ENCODE results near the gene TOMM34. TPM values are rescaled to one million over a fixed set of nuclear protein-coding genes. Genes with fewer than 3 reads are reported as not detected.

Gene TOMM34
- total and polyA plus RNA-seq, 2 of the 13 experiments (the other 11 are each of a cell fraction or from before 2014, with no cell fraction given), result 36.2 to 52.0 TPM

- TF ChIP-seq ZNF670 (CRISPR knock-in tag; IDR thresholded peaks at IDR 0.05; ENCODE audit: borderline replicate concordance) (no peak; the same call in none of the 2 replicates), ZNF841 (CRISPR knock-in tag; IDR thresholded peaks at IDR 0.05; ENCODE audit: borderline replicate concordance) (no peak), HOXD1 (CRISPR knock-in tag; IDR thresholded peaks at IDR 0.05) (peak; percentile 95; the same call in 1 of the 2 replicates), MTA3 (CRISPR knock-in tag; IDR thresholded peaks at IDR 0.05) (no peak), ETV6 (CRISPR knock-in tag; conservative IDR thresholded peaks at IDR 0.05) (peak; percentile 56; the same call in 1 of the 2 replicates), AGO2 (optimal IDR thresholded peaks at IDR 0.05; ENCODE audit: low read depth, low read length) (peak; percentile 77), KAT8 (CRISPR knock-in tag; IDR thresholded peaks at IDR 0.05) (peak; percentile 99), ZSCAN22 (CRISPR knock-in tag; IDR thresholded peaks at IDR 0.05) (no peak), EHMT2 (IDR thresholded peaks at IDR 0.05; ENCODE audit: borderline replicate concordance, low read depth, low read length) (no peak), HIC2 (CRISPR knock-in tag; IDR thresholded peaks at IDR 0.05; ENCODE audit: low read depth) (peak; percentile 42), ZNF121 (CRISPR knock-in tag; IDR thresholded peaks at IDR 0.05) (no peak; the same call in 1 of the 2 replicates), NFATC3 (CRISPR knock-in tag; IDR thresholded peaks at IDR 0.05) (peak; percentile 99), PTBP1 (IDR thresholded peaks at IDR 0.05; ENCODE audit: low read depth, low read length, poor library complexity, severe bottlenecking) (peak; percentile 85), NPAS2 (CRISPR knock-in tag; IDR thresholded peaks at IDR 0.05; ENCODE audit: borderline replicate concordance) (no peak), ZNF451 (CRISPR knock-in tag; IDR thresholded peaks at IDR 0.05) (peak; percentile 86), HNF1B (CRISPR knock-in tag; IDR thresholded peaks at IDR 0.05) (peak; percentile 99), ZNF619 (CRISPR knock-in tag; IDR thresholded peaks at IDR 0.05) (peak; percentile 97; the same call in 1 of the 2 replicates), TBL1XR1 (IDR thresholded peaks at IDR 0.05; ENCODE audit: borderline replicate concordance, low read length, partially characterized antibody) (no peak), ZFY (CRISPR knock-in tag; IDR thresholded peaks at IDR 0.05) (peak; percentile 88), ZNF883 (CRISPR knock-in tag; IDR thresholded peaks at IDR 0.05; ENCODE audit: not compliant biosample characterization) (peak; percentile 99)
- TF ChIP-seq, protein P1, sequence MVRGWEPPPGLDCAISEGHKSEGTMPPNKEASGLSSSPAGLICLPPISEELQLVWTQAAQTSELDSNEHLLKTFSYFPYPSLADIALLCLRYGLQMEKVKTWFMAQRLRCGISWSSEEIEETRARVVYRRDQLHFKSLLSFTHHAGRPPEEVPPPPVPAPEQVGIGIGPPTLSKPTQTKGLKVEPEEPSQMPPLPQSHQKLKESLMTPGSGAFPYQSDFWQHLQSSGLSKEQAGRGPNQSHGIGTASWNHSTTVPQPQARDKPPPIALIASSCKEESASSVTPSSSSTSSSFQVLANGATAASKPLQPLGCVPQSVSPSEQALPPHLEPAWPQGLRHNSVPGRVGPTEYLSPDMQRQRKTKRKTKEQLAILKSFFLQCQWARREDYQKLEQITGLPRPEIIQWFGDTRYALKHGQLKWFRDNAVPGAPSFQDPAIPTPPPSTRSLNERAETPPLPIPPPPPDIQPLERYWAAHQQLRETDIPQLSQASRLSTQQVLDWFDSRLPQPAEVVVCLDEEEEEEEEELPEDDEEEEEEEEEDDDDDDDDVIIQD (CRISPR knock-in tag; IDR thresholded peaks at IDR 0.05; ENCODE audit: low read depth), result peak; percentile 78
- TF ChIP-seq, protein P2, sequence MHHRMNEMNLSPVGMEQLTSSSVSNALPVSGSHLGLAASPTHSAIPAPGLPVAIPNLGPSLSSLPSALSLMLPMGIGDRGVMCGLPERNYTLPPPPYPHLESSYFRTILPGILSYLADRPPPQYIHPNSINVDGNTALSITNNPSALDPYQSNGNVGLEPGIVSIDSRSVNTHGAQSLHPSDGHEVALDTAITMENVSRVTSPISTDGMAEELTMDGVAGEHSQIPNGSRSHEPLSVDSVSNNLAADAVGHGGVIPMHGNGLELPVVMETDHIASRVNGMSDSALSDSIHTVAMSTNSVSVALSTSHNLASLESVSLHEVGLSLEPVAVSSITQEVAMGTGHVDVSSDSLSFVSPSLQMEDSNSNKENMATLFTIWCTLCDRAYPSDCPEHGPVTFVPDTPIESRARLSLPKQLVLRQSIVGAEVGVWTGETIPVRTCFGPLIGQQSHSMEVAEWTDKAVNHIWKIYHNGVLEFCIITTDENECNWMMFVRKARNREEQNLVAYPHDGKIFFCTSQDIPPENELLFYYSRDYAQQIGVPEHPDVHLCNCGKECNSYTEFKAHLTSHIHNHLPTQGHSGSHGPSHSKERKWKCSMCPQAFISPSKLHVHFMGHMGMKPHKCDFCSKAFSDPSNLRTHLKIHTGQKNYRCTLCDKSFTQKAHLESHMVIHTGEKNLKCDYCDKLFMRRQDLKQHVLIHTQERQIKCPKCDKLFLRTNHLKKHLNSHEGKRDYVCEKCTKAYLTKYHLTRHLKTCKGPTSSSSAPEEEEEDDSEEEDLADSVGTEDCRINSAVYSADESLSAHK (CRISPR knock-in tag; IDR thresholded peaks at IDR 0.05; ENCODE audit: borderline replicate concordance), result no peak
Observed at GRCh38 chr20:44966030-44966961, 6.1 kb upstream of the TOMM34 start, which contains the start of gene STK4 (continued).
